ENCODE results near the gene CD86.
"Not testable (repeated sequence)": the region's sequence is repeated elsewhere in the genome, so short reads cannot be mapped to it uniquely, and the experiment has no call there.

The CD86 gene

GRCh38 chr3:122055215-122055614 lies at the start of gene CD86:
TSS of gene CD86 (plus strand) at chr3:122055362. CDS start at chr3:122055490, 128 bp downstream.
- DNase-seq: no peak

DNA sequence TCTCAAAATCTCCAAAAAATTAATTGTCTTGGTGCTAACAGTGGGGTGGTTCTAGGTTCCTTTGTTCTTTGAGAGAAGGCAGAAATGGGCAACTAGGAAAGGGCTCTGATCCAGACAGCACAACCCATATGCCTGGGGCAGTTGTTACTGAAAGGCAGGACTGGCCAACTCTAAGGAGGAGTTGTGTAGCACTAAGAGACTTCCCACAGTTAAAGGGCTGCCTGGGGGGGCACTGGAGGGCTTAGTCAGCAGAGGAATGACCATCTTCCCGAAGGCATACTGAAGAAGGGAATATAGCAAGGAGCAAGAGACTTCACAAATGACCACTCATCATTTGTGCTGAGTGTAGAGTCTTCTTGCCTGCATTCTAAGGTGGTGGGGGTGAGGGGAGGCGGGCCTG lies 48.9 kb upstream of the CD86 start:
- DNase-seq: no peak

DNA sequence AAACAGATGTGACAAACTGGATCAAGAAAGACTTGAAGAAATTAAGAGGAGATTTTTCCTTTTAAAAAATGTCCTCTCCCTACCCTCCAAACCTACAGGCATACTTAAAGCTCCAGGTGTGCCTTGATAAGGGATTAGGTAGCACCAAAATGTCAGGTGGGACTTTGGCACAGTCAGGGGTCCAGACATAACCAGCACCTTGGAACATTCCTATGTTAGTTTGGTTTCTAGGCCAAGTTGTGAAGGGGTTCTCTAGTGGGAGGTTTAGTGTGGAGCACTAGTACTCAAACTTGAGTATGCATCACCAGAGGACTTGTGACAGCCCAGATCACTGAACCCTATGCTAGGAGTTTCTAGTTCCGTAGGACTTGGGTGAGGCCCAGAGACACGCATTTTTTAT lies 47.0 kb upstream of the CD86 start:
- no peak for DNase-seq

DNA sequence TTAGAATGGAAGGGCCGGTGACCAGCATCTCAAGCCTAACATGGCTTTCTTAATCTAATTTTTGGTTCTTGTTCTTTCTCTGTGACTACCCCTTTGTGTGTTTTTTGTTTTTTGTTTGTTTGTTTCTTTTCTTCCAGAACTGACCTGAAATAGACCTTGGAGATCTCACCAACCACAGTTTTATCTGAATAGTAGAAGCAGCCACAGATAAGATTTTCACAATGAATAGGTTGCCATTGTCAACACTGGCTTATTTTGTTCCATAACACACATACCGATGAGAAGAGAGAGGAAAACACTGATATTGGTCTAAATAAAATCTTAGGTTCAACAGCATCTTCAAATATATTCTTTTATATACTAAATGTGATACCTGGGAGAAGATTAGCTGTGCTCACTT lies 44.7 kb upstream of the CD86 start:
- no peak for DNase-seq

GRCh38 chr3:122011396-122011795 lies 43.8 kb upstream of the CD86 start:
- DNase-seq: no peak

DNA sequence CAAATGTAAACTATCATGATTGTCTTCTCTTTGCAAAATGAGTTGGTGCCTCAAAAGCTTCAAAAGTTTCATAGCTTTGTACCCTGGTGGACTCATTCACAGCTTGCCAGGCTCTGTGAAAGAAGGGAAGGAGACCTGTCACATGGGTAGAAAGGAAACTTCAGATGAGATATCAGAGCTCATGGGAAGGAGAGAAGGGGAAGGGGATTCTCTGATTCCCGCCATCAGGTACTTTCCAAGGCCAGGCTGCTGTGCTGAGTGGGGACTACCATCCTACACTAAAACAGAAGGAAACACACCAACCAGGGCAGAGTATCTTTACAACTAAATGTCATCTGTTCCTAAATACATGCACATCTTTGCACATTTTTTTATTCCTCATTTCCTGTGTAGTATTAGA lies 42.3 kb upstream of the CD86 start:
- DNase-seq: no peak

GRCh38 chr3:122013448-122013925 lies 41.7 kb upstream of the CD86 start:
- no peak for DNase-seq

GRCh38 chr3:122014741-122015140 lies 40.4 kb upstream of the CD86 start:
- DNase-seq: no peak

GRCh38 chr3:122019493-122019892 lies 35.7 kb upstream of the CD86 start:
- no peak for DNase-seq

DNA sequence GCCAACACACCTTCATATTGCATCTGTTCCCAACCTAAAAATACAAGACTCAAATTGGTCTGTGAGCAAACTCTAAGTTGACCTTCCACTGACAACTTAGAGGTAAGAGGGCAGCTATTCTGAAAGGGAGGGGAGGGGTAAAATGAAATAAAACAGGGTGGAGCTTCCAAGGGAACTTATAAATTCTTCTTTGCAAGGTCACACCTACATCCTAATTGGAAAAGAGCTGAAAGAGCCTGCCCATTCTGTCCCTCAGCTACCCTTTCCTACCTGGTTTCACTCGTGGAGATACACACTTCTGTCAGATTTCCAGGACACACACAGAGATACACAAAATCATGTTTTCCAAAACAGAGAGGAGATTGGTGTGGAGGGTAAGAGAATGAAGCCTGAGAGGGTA lies 34.1 kb upstream of the CD86 start:
- no peak for DNase-seq

DNA sequence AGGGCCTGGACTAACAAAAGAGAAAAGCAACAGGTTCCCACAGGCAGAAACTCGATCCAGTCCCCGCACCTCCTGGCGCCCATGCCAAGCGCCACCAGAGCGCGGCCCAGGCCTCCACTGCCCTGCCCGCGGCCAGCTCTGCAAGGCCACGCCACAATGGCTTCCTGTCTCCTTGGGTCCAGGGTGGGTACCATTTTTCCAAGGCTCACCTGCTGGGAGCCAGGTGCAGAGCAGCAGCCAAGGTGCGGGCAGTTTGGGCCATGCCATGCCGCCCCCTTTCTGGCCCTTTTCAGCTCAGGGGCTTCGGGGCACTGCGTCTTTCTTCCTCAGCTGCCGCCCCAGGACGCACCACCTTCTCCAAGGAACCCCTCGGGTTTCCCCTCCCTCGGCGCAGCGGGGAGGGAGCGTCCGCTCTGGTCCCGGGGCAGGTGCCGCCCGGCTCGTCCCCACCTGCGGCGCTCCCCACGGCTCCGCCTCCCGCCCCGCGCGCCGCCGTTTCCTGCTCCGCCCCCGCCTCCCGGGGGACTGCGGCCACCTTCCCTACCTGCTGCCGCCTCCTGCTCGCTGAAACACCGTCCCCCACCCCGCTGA lies 33.3 kb upstream of the CD86 start, which contains the start of gene ILDR1:
Gene ILDR1, minus strand, starts transcription at position 437 of the 591 bp plus-strand sequence. Its CDS starts 170 bp downstream, at position 267.
- peak in 1 of 2 experiments; percentile 32 for DNase-seq

DNA sequence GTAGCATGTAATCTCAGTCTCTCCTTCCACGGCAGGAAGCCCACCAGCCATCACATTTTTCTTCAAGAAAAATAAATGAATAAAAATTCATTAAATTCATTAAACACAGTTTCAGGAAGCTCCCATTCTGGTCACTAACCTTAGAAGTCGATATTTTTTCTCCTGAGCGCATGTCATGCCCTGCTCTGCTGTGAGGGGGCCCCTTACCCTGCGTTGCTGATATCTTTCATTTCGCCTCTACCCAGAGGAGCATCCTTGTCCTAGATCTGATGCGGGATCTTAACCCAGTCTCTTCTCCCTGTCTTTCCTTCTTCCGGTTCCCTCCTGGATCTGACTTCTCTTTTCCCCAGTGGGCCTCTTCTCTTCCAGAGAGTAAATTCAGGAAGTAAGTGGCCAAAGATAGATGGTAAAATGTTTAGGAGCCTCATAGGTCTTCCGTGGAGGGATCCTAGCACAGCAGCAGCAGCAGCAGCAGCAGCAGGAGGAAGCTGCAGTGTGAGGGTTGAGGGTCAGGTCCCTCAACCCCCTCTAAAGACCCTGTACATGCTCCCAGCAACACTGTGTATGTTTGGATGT lies 31.7 kb upstream of the CD86 start:
- DNase-seq: no peak

DNA sequence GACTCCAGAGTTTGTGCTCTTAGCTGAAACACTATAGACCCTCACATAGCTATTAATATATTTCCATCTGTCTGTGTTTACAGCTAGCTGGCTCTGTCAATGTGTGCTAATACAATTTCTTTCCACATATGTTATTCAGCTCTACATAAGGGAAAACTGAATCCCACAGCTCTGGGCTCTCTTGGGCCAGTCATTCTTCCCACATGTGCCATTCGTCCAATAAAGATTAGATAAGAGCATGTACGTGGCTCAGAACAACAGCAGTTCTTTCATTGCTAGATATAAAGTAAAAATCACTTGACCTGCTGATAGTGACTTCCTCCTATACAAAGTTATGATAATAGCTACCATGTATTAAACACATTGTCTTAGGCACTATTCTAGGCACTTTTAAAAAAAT lies 30.4 kb upstream of the CD86 start:
- no peak for DNase-seq

- no peak for DNase-seq
These were observed 29.9 kb upstream of the CD86 start for GRCh38 chr3:122025296-122025695.

DNA sequence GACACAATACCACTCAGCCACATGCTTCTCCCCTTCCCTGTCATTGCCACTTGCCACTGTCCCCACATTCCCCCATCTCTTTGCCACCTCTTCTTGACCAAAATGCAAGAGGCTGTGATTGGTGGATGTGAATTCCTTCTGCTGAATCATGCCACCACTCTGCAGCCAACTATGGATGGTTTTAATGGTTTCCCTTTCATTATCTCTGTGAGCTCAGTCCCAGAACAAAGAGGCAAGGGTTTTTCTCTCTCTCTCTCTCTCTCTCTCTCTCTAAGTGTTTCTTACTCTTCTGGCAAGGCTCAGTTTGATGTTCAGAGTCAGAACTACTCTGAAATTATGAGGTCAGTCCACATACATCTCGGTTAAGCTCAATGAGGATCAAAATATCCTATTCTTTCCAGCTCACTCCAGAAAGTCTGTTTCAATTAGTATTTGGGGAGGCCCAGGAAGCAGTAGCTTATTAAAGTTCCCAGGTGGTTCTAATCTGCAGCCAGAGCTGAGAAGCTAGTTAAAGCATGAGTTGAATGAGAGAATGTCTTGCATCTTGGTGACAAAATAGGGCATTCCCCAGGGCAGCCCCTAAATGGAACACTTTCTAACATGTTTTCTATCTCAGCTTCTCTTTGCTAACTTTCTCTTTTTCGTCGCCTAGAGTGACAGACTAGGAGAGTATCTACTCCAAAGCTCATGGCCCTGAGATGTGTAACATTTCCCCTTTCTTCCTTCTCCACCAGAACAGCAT lies 24.6 kb upstream of the CD86 start:
- DNase-seq: no peak

DNA sequence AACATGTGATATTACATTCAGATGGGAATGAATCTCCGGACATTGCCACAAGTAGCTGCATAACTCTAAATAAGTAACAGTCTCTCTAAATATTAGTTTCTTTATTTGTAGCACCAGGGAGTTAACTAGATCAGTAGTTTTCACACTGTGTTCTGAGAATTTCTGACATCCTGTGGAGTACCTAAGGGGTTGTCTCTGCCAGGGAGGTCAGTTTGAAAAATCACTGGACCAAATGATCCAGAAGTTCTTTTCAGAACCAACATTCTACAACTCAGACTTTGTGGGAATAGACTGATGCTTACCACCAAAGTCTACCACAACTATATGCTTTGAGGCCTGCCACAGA lies 24.1 kb upstream of the CD86 start:
- DNase-seq: no peak

DNA sequence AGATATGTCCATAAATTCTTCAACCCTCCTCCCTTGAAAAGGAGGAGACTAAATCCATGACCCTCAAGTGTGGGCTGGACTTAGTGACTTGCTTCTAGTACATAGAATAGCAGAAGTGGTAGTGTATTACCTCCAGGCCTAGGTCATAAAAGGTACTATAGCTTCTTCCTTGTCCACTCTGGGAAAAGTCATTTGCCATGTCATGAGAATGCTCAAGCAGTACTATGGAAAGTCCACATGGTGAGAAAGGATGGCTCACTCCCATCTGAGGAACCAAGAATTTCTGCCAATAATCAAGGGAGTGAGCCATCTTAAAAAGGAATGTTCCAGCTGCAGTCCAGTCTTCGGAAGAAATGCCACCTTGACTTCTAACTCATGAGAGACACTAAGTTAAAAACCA lies 22.6 kb upstream of the CD86 start:
- DNase-seq: no peak

- DNase-seq: no peak
These were observed 22.1 kb upstream of the CD86 start for GRCh38 chr3:122033023-122033422.

GRCh38 chr3:122047296-122047695 lies 7.9 kb upstream of the CD86 start:
- not testable (repeated sequence) for DNase-seq

- not testable (repeated sequence) for DNase-seq
These were observed 7.4 kb upstream of the CD86 start for GRCh38 chr3:122047773-122048172.

DNA sequence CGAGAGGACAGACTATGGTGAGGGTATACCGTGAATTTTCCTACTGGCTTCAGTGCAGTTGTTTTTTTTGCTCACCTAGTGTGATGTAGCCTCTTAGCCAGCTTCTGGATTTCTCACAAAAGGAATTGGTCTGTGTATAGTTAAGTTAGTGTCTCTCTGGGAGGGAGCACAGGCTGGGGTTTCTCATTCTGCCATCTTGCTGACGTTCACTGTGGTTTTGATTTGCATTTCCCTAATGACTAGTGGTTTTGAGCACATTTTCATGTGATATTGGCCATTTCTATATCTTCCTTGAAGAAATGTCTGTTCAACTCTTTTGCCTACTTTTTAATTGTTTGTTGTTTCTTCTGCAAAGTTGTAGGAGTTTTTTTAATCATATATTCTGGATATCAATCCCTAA lies 2.2 kb upstream of the CD86 start:
- no peak for DNase-seq

DNA sequence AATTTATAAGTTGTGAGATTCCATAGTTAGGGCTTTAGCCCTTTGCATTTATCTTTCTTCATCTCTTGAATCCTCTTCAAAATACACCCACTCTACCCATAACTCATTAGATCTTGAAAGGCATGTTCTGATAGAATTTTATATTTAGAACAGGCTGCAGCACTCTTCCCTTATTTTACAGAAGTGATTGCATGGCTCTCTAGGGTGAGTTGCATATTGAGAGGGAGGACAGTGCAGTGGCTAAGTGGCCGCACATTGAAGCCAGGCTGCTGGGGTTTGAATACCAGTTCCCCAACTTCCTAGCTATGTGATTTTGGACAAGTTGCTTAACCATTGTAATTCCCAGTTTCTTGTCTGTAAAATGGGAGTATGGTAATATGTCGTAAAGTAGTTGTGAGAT lies 2.5 kb downstream of the CD86 start:
- no peak for DNase-seq

GRCh38 chr3:122058294-122058693 lies 3.1 kb downstream of the CD86 start:
- DNase-seq: no peak

DNA sequence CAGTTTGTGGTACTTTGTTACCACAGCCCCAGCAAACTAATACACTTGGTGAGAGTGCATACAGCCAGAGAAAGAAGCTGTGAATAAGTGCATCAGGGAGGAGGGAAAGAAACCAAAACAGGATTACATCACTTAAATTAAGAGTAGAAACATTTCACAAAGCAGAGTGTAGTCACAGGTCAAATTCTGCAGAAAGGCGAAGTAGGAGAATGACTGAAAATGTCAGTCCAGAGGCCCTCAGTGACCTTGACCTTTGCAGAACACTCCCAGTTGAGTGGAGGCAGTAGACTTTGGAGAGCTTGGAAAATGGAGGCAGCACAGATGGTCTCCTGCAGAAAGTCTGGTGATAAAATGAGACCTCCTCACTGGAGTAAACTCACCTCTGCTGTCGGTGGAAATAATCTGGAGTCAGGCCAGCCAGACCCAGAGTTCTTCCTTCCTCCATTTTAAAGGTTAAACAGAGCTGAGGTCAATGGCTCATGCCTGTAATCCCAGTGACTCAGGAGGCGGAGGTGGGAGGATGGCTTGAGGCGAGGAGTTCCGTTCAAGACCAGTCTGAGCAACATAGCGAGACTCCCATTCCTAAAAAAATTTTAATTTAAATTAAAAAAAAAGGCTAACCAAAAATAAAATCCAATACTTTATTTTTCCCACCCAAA lies 5.0 kb downstream of the CD86 start:
- DNase-seq: no peak
